ENCODE results near the gene TMEM43.

The TMEM43 gene

DNA sequence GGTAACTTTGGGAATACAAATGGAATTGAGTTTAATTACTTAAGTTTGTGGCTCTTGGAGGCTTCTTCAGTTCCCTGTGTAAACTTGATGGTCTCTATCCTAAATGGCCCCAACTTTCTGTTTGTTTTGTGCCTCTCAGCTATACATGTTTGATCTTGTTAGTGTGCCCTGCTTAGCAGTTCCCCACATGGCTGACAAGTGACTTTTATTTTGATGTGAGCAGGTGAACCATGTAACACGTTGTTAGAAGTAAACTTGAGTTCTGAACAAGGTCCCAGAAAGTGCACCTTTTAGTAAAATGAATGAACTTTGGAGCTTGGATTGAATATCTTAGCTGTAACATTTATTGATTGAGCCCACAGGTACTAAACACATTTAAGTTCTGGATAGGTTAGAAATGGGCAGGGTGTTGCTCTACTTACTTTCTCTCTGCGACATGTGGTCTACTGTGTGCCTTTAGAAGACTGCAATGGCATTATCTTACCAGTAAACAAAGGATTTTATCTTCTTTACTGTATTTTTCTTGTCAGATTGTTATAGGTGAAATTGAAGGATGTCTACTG is 58.2 kb downstream of the TMEM43 start:
- Histone ChIP-seq H3K4me1 (ENCODE audit: control insufficient read depth in 1 of 2, insufficient read depth in 2 of 2, low read length in 2 of 2) (peaks cover 8 to 12% of the 10 kb centered on the region in 2 donors), H3K4me3 (ENCODE audit: low read depth in 1 of 2, low read length in 2 of 2) (no peak overlapping the region), H3K36me3 (ENCODE audit: control insufficient read depth in 1 of 2, insufficient read depth in 2 of 2, low read length in 2 of 2) (peaks cover 32 to 54% of the 10 kb centered on the region in 2 donors), H3K27ac (ENCODE audit: low read length) (no peak overlapping the region), H3K9me3 (ENCODE audit: control insufficient read depth in 1 of 2, low read length in 2 of 2) (no peaks in the 10 kb centered on the region), H3K27me3 (ENCODE audit: low read depth, low read length) (no peaks in the 10 kb centered on the region)

GRCh38 chr3:14186854-14187458 is 62.1 kb downstream of the TMEM43 start:
- H3K36me3 ChIP-seq (ENCODE audit: control insufficient read depth in 1 of 2, insufficient read depth in 2 of 2, low read length in 2 of 2) = peaks cover 26 to 41% of the 10 kb centered on the region in 2 donors
- no peaks in the 10 kb centered on the region for H3K27me3 ChIP-seq (ENCODE audit: low read depth, low read length)
- no peaks in the 10 kb centered on the region for H3K4me1 ChIP-seq (ENCODE audit: control insufficient read depth in 1 of 2, insufficient read depth in 2 of 2, low read length in 2 of 2)
- H3K4me3 ChIP-seq (ENCODE audit: low read depth in 1 of 2, low read length in 2 of 2) = no peak overlapping the region
- no peaks in the 10 kb centered on the region for H3K9me3 ChIP-seq (ENCODE audit: control insufficient read depth in 1 of 2, low read length in 2 of 2)
- H3K27ac ChIP-seq (ENCODE audit: low read length) = no peak overlapping the region

DNA sequence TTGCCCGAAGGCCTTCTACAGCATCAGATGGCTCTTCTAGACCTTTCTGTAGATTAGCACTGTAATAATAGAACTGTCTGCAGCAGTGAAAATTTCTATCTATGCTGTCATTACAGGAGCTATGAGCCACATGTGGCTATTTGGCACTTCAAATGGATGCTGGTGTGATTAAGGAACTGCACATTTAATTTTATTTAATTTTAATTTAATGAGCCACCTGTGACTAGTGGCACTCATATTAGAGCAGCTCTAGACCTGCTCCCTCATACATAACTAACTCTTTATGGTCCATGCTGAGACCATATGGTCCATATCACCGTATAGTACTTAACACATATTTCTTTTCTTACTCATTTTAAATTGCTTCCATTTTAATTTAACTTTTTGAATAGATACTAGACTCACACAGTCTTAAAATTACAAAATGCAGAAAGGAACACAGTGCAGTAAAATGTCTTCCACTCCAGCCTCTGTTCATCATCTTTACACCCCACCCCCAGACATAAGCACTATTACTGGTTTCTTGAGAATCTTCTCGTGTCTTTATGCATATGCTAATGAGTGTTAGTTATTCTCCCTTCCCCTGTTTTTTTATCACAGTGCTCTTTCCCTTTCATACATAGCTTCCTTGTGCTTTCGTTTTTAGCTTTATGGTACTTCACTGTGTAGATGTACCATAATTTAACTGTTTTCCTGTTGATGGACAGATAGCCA is 63.3 kb downstream of the TMEM43 start:
- no peaks in the 10 kb centered on the region for H3K9me3 ChIP-seq (ENCODE audit: control insufficient read depth in 1 of 2, low read length in 2 of 2)
- H3K36me3 ChIP-seq (ENCODE audit: control insufficient read depth in 1 of 2, insufficient read depth in 2 of 2, low read length in 2 of 2) = peaks cover 21 to 29% of the 10 kb centered on the region in 2 donors
- H3K27me3 ChIP-seq (ENCODE audit: low read depth, low read length) = no peaks in the 10 kb centered on the region
- no peak overlapping the region for H3K27ac ChIP-seq (ENCODE audit: low read length)
- H3K4me1 ChIP-seq (ENCODE audit: control insufficient read depth in 1 of 2, insufficient read depth in 2 of 2, low read length in 2 of 2) = no peaks in the 10 kb centered on the region
- H3K4me3 ChIP-seq (ENCODE audit: low read depth in 1 of 2, low read length in 2 of 2) = no peak overlapping the region
